Small intestine (tissue), 7 donors: ENCODE results near the gene DNALI1. TPM values are rescaled to one million over a fixed set of nuclear protein-coding genes. Genes with fewer than 3 reads are reported as not detected.
A peak's percentile ranks its signal among the peaks of the same experiment; 100 is the strongest.
"Not testable (repeated sequence)": the region's sequence is repeated elsewhere in the genome, so short reads cannot be mapped to it uniquely, and the experiment has no call there.

Experiments
- DNase-seq, 2 donors: peaks; one replicate each; pipeline versions ENCODE4 v3.0.0 to v3.0.0-alpha.2; 2013
- FAIRE-seq: peaks from 2 replicates; lab custom pipeline; 2012; peaks lifted over from hg19 to GRCh38; lab: Jason Lieb, UNC
- H3K27ac ChIP-seq, 3 donors: one replicate each; pipeline ENCODE4 v1.5.1; 2013; ENCODE audit warnings: low read length in 2 of 3, mild to moderate bottlenecking in 2 of 3, control low read depth in 1 of 3, inconsistent platforms in 1 of 3, low read depth in 1 of 3, moderate library complexity in 1 of 3
- H3K27me3 ChIP-seq, 3 donors: one replicate each; pipeline ENCODE4 v1.6.1; 2013; ENCODE audit warnings: low read length in 3 of 3, inconsistent platforms in 1 of 3; ENCODE audit not compliant: control insufficient read depth in 3 of 3, insufficient read depth in 3 of 3
- H3K36me3 ChIP-seq, 3 donors: one replicate each; pipeline ENCODE4 v1.6.1; 2013; ENCODE audit warnings: low read length in 3 of 3, inconsistent platforms in 1 of 3, low read depth in 1 of 3, mild to moderate bottlenecking in 1 of 3, moderate library complexity in 1 of 3; ENCODE audit not compliant: control insufficient read depth in 3 of 3, insufficient read depth in 2 of 3
- H3K4me1 ChIP-seq, 3 donors: one replicate each; pipeline ENCODE4 v1.6.1; 2013; ENCODE audit warnings: low read length in 2 of 3, inconsistent platforms in 1 of 3, low read depth in 1 of 3, mild to moderate bottlenecking in 1 of 3, moderate library complexity in 1 of 3; ENCODE audit not compliant: control insufficient read depth in 3 of 3, insufficient read depth in 2 of 3
- H3K4me3 ChIP-seq, 3 donors: one replicate each; pipeline ENCODE4 v1.5.1; 2013; ENCODE audit warnings: low read length in 3 of 3, control low read depth in 1 of 3, inconsistent platforms in 1 of 3, low read depth in 1 of 3, mild to moderate bottlenecking in 1 of 3, moderate library complexity in 1 of 3
- H3K9me3 ChIP-seq, 2 donors: one replicate each; pipeline ENCODE4 v1.6.1; 2013; ENCODE audit warnings: low read depth in 1 of 2, low read length in 1 of 2; ENCODE audit not compliant: control insufficient read depth in 2 of 2, insufficient read depth in 1 of 2
- WGBS, 3 donors: extraction: QIAGEN DNeasy Blood & Tissue Kit; methylation state at CpG; one replicate each; pipeline ENCODE4 v1.1.7; 2013; 5-methylcytosine and 5-hydroxymethylcytosine counted together
- polyA plus RNA-seq, 4 donors: library from polyadenylated mRNA; stranded (reverse) in 3 of 4; unstranded in 1 of 4; fragments of 200-250 nt in 3 of 4; fragments of 120-200 nt in 1 of 4; gene quantifications; one replicate each; pipeline versions ENCODE4 v1.2.1 to v1.2.3, GENCODE V29; 2013
- donor health status: healthy with polysubstance abuse.
- donor health status: control.
- donor health status: control.
- donor health status: Bipolar disorder and iron deficiency.
- donor health status: healthy.

DNALI1 gene
- polyA plus RNA-seq, 4 donors: 1.6 to 30.0 (median 3.8) TPM

- H3K36me3 ChIP-seq: peaks cover 0 to 29% (median 0%) of the 10 kb centered on the region in 3 donors
- peaks cover 0 to 43% (median 0%) of the 10 kb centered on the region in 3 donors for H3K4me1 ChIP-seq
- FAIRE-seq: no peak
- peaks cover 0 to 3% of the 10 kb centered on the region in 2 donors for H3K9me3 ChIP-seq
- H3K27ac ChIP-seq: peak overlapping the region in 1 of 3 donors; percentile 73
- no peak overlapping the region for H3K4me3 ChIP-seq
- no peaks in the 10 kb centered on the region for H3K27me3 ChIP-seq
- no peak for DNase-seq
- WGBS, 3 donors: 86 to 92% (median 91%) methylated on average over 7 of the region's 7 CpGs
Observed at GRCh38 chr1:37559080-37559479, 2.3 kb downstream of the DNALI1 start.

DNA sequence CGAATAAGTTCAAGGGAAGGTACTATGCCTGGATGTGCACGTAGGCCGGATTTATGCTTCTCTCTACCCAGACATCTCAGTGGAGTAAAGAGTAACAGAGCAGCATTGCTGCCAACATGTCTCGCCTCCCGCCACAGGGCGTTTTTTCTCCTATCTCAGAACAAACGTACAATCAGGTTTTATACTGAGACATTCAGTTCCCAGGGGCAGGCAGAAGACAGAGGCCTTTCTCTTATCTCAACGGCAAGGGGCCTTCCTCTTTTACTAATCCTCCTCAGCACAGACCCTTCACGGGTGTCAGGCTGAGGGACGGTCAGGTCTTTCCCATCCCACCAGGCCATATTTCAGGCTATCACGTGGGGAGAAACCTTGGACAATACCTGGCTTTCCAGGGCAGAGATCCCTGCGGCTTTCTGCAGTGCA, 3.2 kb downstream of the DNALI1 start:
- not testable (repeated sequence) for H3K9me3 ChIP-seq, H3K4me3 ChIP-seq, H3K27me3 ChIP-seq, FAIRE-seq
- Histone ChIP-seq H3K27ac (peak overlapping the region in 1 of 3 donors; percentile 73), H3K36me3 (peaks cover 0 to 29% (median 1%) of the 10 kb centered on the region in 3 donors), H3K4me1 (peaks cover 0 to 40% (median 0%) of the 10 kb centered on the region in 3 donors)
- DNase-seq: peak in 1 of 2 donors; percentile 26
- WGBS, 3 donors: 62 to 67% (median 64%) methylated on average over 12 of the region's 12 CpGs

GRCh38 chr1:37560401-37561132, 3.8 kb downstream of the DNALI1 start:
- peak overlapping the region in 1 of 3 donors; percentile 73 for H3K27ac ChIP-seq
- WGBS, 3 donors: 64 to 76% (median 73%) methylated on average over 10 of the region's 10 CpGs
- DNase-seq (peak in 1 of 2 donors; percentile 41), FAIRE-seq (no peak)
- peaks cover 0 to 40% (median 0%) of the 10 kb centered on the region in 3 donors for H3K4me1 ChIP-seq
- H3K27me3 ChIP-seq: no peaks in the 10 kb centered on the region
- peaks cover 4 to 31% (median 5%) of the 10 kb centered on the region in 3 donors for H3K36me3 ChIP-seq
- H3K4me3 ChIP-seq: no peak overlapping the region
- no peaks in the 10 kb centered on the region for H3K9me3 ChIP-seq

- peak in 1 of 2 donors; percentile 12 for DNase-seq
- H3K36me3 ChIP-seq: peaks cover 5 to 36% (median 9%) of the 10 kb centered on the region in 3 donors
- H3K9me3 ChIP-seq: no peaks in the 10 kb centered on the region
- FAIRE-seq: no peak
- peak overlapping the region in 1 of 3 donors; percentile 73 for H3K27ac ChIP-seq
- no peak overlapping the region for H3K4me3 ChIP-seq
- H3K4me1 ChIP-seq: peaks cover 0 to 36% (median 0%) of the 10 kb centered on the region in 3 donors
- WGBS, 3 donors: 91 to 95% (median 92%) methylated on average over 21 of the region's 21 CpGs
- no peaks in the 10 kb centered on the region for H3K27me3 ChIP-seq
Observed at GRCh38 chr1:37561133-37562132, 4.7 kb downstream of the DNALI1 start.

DNA sequence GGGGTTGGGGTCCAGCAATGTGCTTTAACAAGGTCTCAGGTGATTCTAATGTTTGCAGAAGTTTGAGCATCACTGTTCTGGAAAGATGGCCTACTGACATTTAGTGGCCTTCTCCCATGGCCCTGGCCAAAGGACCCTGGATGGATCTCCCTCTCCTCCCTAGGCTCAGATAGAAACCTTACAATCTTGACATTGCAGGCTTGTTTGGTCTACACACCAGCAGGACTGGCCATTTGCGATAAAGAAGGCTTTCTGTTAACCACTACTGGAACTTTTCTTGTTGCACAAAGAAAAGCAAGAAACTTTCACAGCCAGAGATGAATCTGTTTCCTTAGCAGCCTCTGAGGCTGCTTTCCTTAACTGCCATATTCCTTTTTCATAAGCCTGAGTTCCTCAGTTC, 6.2 kb downstream of the DNALI1 start:
- H3K27ac ChIP-seq: no peak overlapping the region
- H3K4me1 ChIP-seq: peaks cover 0 to 30% (median 0%) of the 10 kb centered on the region in 3 donors
- H3K9me3 ChIP-seq: no peaks in the 10 kb centered on the region
- FAIRE-seq (no peak), DNase-seq (no peak)
- 93 to 100% (median 95%) methylated on average over 1 of the region's 1 CpG for WGBS, 3 donors
- H3K36me3 ChIP-seq: peaks cover 13 to 47% (median 19%) of the 10 kb centered on the region in 3 donors
- no peak overlapping the region for H3K4me3 ChIP-seq
- no peaks in the 10 kb centered on the region for H3K27me3 ChIP-seq

DNA sequence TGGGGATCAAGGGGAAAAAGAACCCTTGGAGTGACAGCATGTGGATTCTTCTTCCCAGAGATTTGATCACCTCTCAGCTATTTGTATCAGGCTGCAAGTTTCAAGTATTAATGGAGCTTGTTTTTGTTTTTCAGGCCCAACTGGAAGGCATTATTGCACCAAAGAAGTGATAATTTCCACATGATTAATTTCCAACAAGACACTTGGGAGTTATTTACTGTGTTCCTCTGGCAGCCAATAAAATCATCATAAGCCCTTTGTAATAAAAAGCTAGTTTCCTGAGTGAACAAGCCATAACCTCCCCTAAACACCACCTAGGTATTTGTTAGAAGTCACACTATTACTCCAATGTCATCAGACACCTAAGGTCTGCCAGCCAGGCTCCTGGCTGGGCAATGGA, 8.2 kb downstream of the DNALI1 start:
- Histone ChIP-seq H3K4me3 (no peak overlapping the region), H3K27ac (no peak overlapping the region), H3K4me1 (peaks cover 0 to 23% (median 0%) of the 10 kb centered on the region in 3 donors), H3K36me3 (peaks cover 21 to 46% (median 26%) of the 10 kb centered on the region in 3 donors), H3K27me3 (no peaks in the 10 kb centered on the region), H3K9me3 (no peaks in the 10 kb centered on the region)
- DNase-seq (no peak), FAIRE-seq (no peak)

GRCh38 chr1:37567023-37567422, 10.3 kb downstream of the DNALI1 start:
- DNase-seq: no peak
- Histone ChIP-seq H3K27me3 (no peaks in the 10 kb centered on the region), H3K9me3 (no peaks in the 10 kb centered on the region), H3K4me1 (peaks cover 0 to 8% (median 0%) of the 10 kb centered on the region in 3 donors), H3K36me3 (peaks cover 24 to 44% (median 29%) of the 10 kb centered on the region in 3 donors), H3K4me3 (no peak overlapping the region), H3K27ac (no peak overlapping the region)
- no peak for FAIRE-seq
- 73 to 93% (median 86%) methylated on average over 3 of the region's 3 CpGs for WGBS, 3 donors
